ENCODE results near the gene TNFRSF25.
"Not testable (repeated sequence)": the region's sequence is repeated elsewhere in the genome, so short reads cannot be mapped to it uniquely, and the experiment has no call there.

Gene TNFRSF25

DNA sequence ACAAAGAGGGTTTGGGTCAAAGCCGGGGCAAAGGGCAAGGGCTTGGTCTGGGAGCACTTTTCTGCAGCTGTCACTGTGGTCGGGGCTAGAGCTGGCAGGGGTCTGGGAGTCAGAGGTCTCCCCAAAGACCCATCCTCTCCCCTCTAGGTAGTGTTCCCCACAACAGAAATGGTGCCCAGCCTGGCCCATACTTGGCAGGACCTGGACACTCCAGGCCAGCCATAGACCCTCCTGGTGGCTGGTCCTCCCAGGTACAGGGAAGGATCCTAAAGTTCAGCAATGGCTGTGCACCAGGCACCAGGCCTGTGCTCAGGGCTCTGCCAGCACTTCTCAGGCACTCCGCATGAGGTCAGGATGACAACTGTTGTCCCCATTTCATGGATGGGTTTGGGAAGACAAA lies 30.4 kb downstream of the TNFRSF25 start:
- Histone ChIP-seq H3K27ac (no peak overlapping the region), H3K79me2 (ENCODE audit: insufficient read depth, low read depth) (no peaks in the 10 kb centered on the region), H4K20me1 (ENCODE audit: insufficient read depth) (no peaks in the 10 kb centered on the region), H3K4me1 (ENCODE audit: low read depth, poor library complexity, severe bottlenecking) (no peaks in the 10 kb centered on the region), H3K9ac (no peak overlapping the region), H3K27me3 (ENCODE audit: insufficient read depth, low read depth) (peaks cover 86% of the 10 kb centered on the region), H3K4me2 (no peak overlapping the region), H3K36me3 (ENCODE audit: insufficient read depth) (no peaks in the 10 kb centered on the region), H2AFZ (ENCODE audit: low read depth) (no peak overlapping the region), H3K4me3 (IDR thresholded peaks at IDR 0.05; ENCODE audit: insufficient read depth, low read depth, low read length) (no peak overlapping the region)
- TF ChIP-seq CTCF (conservative IDR thresholded peaks at IDR 0.05; ENCODE audit: low read depth, low read length): no peak

DNA sequence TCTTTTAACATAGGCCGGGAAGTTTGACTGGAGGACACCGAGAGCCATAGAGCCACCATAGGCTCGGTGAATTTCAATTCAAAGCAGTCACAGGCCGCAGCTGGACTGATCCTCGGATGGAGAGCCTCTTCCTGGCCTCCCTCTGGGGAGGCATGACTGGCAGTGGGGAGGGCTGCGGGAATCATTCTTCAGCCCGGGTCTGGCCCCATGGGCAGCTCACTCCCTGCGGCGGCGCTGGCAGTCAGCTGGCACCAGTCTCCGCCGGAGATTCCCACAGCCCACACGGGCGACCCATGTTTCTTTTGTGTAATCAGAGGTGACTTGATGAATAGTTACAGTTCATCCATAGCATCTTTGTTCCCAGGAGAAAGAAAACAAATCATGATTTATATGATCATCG lies 30.8 kb downstream of the TNFRSF25 start:
- no peak for TF ChIP-seq CTCF (conservative IDR thresholded peaks at IDR 0.05; ENCODE audit: low read depth, low read length)
- no peaks in the 10 kb centered on the region for H3K79me2 ChIP-seq (ENCODE audit: insufficient read depth, low read depth)
- H3K9ac ChIP-seq: no peak overlapping the region
- no peak overlapping the region for H3K27ac ChIP-seq
- no peaks in the 10 kb centered on the region for H3K4me1 ChIP-seq (ENCODE audit: low read depth, poor library complexity, severe bottlenecking)
- no peak overlapping the region for H2AFZ ChIP-seq (ENCODE audit: low read depth)
- H3K27me3 ChIP-seq (ENCODE audit: insufficient read depth, low read depth): peaks cover 89% of the 10 kb centered on the region
- H3K36me3 ChIP-seq (ENCODE audit: insufficient read depth): no peaks in the 10 kb centered on the region
- H3K4me2 ChIP-seq: no peak overlapping the region
- H4K20me1 ChIP-seq (ENCODE audit: insufficient read depth): no peaks in the 10 kb centered on the region
- no peak overlapping the region for H3K4me3 ChIP-seq (IDR thresholded peaks at IDR 0.05; ENCODE audit: insufficient read depth, low read depth, low read length)

DNA sequence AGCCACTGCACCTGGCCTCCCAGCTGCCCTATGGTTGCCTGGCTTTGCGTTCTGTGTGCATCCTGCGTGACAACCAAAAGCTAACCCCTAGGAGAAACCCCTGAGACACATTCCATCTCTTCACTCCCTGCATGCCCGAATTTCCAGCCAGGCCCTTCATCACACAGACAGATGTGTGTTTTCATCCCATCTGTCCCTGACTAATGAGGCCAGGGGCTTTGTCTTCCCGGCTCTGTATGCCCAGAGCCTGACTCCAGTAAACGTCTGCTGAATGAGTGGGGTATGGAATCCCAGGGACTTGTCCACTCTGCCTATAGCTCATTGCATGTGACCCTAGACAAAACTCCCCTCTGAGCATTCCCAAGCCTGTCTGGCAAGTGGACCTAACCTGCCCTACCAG lies 31.8 kb downstream of the TNFRSF25 start:
- Histone ChIP-seq H3K27ac (no peak overlapping the region), H4K20me1 (ENCODE audit: insufficient read depth) (no peaks in the 10 kb centered on the region), H3K4me3 (IDR thresholded peaks at IDR 0.05; ENCODE audit: insufficient read depth, low read depth, low read length) (no peak overlapping the region), H3K79me2 (ENCODE audit: insufficient read depth, low read depth) (no peaks in the 10 kb centered on the region), H3K27me3 (ENCODE audit: insufficient read depth, low read depth) (peaks cover 87% of the 10 kb centered on the region), H3K36me3 (ENCODE audit: insufficient read depth) (no peaks in the 10 kb centered on the region), H3K4me2 (no peak overlapping the region), H2AFZ (ENCODE audit: low read depth) (no peak overlapping the region), H3K4me1 (ENCODE audit: low read depth, poor library complexity, severe bottlenecking) (no peaks in the 10 kb centered on the region), H3K9ac (no peak overlapping the region)
- TF ChIP-seq CTCF (conservative IDR thresholded peaks at IDR 0.05; ENCODE audit: low read depth, low read length): no peak

DNA sequence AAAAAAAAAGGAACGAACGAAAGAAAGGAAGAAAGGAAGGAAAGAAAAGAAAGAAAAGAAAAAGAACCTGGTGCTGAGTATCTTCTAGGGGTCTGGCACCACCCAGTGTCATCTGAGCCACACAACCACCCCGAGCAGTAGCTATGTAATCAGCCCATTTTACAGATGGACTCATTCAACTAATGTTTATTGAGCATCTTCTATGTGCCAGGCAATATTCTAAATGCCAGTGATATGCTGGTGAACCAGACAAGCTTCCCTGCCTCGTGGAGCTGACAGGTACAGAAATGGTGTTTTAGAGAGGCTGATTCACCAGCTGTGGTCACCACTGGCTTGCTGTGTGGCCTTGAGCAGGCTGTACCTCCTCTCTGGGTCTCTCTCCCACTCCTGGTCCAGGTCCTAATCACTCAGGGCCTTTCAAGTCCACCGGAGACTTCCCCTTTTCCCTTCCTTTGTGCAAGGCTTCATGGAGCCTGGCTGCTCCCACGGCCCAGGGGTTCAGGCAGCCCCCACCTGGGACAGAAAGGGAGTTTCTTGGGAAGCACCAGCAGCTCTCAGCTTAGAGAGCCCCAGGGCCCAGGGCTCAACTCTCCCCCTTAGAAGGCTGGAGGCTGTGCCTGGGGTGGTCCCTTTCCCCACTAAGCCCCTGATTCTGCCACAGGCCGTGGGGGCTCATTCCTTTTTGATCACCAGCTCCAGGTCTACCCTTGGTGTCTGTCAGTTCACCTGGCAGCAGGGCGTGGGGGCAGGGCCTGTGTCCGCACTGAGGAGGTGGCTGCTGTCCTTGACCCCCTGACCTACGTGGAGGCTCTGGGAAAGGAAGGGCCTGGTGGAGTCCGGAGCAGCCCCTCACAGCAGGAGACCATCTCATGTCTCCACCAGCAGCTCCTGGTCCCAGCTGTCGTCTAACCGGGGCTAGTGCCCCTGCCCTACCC lies 34.1 kb downstream of the TNFRSF25 start:
- H3K4me3 ChIP-seq (IDR thresholded peaks at IDR 0.05; ENCODE audit: insufficient read depth, low read depth, low read length); H4K20me1 ChIP-seq (ENCODE audit: insufficient read depth); H3K4me2 ChIP-seq; H3K36me3 ChIP-seq (ENCODE audit: insufficient read depth); H3K79me2 ChIP-seq (ENCODE audit: insufficient read depth, low read depth); H3K9ac ChIP-seq; H2AFZ ChIP-seq (ENCODE audit: low read depth); H3K27ac ChIP-seq; H3K4me1 ChIP-seq (ENCODE audit: low read depth, poor library complexity, severe bottlenecking): not testable (repeated sequence)
- peaks cover 88% of the 10 kb centered on the region for H3K27me3 ChIP-seq (ENCODE audit: insufficient read depth, low read depth)

DNA sequence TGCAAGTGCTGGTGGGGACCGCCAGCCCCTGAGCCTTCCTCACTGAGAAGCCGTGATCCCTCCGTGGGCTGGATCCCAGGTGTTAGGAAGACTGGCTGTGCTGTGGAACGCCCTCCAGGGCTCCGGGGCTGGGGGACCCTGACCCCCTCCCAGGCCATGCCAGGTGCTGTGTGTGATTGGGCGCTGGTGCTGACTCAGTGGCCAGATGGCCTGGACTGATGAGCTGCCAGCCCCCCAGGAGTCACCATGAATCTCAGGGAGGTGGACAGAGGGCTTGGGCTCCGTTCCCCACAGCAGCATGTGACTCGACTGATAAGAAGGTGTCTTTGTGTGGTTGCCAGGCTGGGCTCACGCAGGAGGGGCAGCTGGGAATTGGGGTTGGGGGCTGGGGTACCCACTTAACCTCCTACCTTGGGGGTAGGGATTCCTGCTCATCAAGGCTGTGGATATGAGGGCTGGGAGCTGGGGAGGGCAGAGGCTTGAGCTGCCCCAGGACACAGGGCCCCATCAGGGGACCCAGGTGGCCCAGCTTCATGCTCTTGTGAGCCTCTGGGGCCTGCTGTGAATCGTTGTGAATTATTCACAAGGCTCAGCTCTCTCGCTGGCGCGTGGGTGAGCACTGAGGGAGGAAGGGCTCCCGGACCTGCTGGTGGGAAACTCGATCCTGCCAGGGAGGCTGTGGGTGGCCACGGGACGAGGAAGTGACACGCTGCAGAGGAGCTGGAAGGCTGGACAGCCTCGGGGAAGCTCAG lies 36.1 kb downstream of the TNFRSF25 start:
- not testable (repeated sequence) for H3K9ac ChIP-seq; H3K4me1 ChIP-seq (ENCODE audit: low read depth, poor library complexity, severe bottlenecking); H3K27ac ChIP-seq; H4K20me1 ChIP-seq (ENCODE audit: insufficient read depth); H3K4me3 ChIP-seq (IDR thresholded peaks at IDR 0.05; ENCODE audit: insufficient read depth, low read depth, low read length); H3K36me3 ChIP-seq (ENCODE audit: insufficient read depth); H2AFZ ChIP-seq (ENCODE audit: low read depth); H3K4me2 ChIP-seq; H3K79me2 ChIP-seq (ENCODE audit: insufficient read depth, low read depth)
- H3K27me3 ChIP-seq (ENCODE audit: insufficient read depth, low read depth): peaks cover 88% of the 10 kb centered on the region

- H2AFZ ChIP-seq (ENCODE audit: low read depth); H4K20me1 ChIP-seq (ENCODE audit: insufficient read depth); H3K4me3 ChIP-seq (IDR thresholded peaks at IDR 0.05; ENCODE audit: insufficient read depth, low read depth, low read length); H3K4me1 ChIP-seq (ENCODE audit: low read depth, poor library complexity, severe bottlenecking); H3K4me2 ChIP-seq; H3K79me2 ChIP-seq (ENCODE audit: insufficient read depth, low read depth); H3K27ac ChIP-seq; H3K36me3 ChIP-seq (ENCODE audit: insufficient read depth); H3K9ac ChIP-seq: not testable (repeated sequence)
- peaks cover 86% of the 10 kb centered on the region for H3K27me3 ChIP-seq (ENCODE audit: insufficient read depth, low read depth)
Measured at GRCh38 chr1:6428453-6428852, 37.5 kb downstream of the TNFRSF25 start.

Measured in KMS-11 (cell line).